Panc1 (cell line): Measurements from ENCODE around the gene BCL2. TPM values are rescaled to one million over a fixed set of nuclear protein-coding genes. Genes with fewer than 3 reads are reported as not detected.

ENCODE experiments used
- ATAC-seq: fragments of 200-7000 bp; cut with Tn5 transposase; 2 replicates; pipeline ENCODE4 v1.9.1; 2020; ENCODE audit warnings: mild to moderate bottlenecking, moderate library complexity
- BruUV-seq: library from RNA; stranded (reverse); fragments of 400-500 nt; replicated peaks from 2 replicates; lab custom pipeline; 2021; lab: Mats Ljungman, UMichigan
- CTCF ChIA-PET: fragments of 300-600 bp; sonication (Branson Sonifier 250); formaldehyde crosslinking; loops from one replicate; lab custom pipeline; 2022; ENCODE audit warnings: antibody characterized with exemption; lab: Charles Lee
- POLR2A ChIA-PET: fragments of 300-600 bp; sonication (Branson Sonifier 250); formaldehyde crosslinking; loops from one replicate; lab custom pipeline; 2022; ENCODE audit warnings: antibody characterized with exemption; lab: Charles Lee
- DNase-seq: peaks from one replicate; pipeline ENCODE4 v3.0.0-alpha.2; 2010; ENCODE audit warnings: low read depth, low spot score
- H3K27ac ChIP-seq: 2 replicates; pipeline ENCODE4 v1.5.1; 2011; ENCODE audit warnings: mild to moderate bottlenecking, low read length, inconsistent platforms
- H3K27me3 ChIP-seq: fragments of 200-500 bp; sonication (Bioruptor generic); 2 replicates; pipeline ENCODE4 v1.6.0; 2014; ENCODE audit warnings: low read length, inconsistent platforms; ENCODE audit not compliant: control insufficient read depth, insufficient read depth
- H3K36me3 ChIP-seq: fragments of 200-500 bp; sonication (Bioruptor generic); 2 replicates; pipeline ENCODE4 v1.5.1; 2014; ENCODE audit warnings: inconsistent platforms, mild to moderate bottlenecking, low read length, moderate library complexity; ENCODE audit not compliant: control insufficient read depth, insufficient read depth
- H3K4me1 ChIP-seq: 2 replicates; pipeline ENCODE4 v1.5.1; 2011; ENCODE audit warnings: inconsistent platforms, mild to moderate bottlenecking, low read length, moderate library complexity; ENCODE audit not compliant: control insufficient read depth, insufficient read depth
- H3K4me3 ChIP-seq, 2 experiments: 2 replicates each; pipeline ENCODE4 v1.5.1; 2011 to 2012; ENCODE audit warnings: low read depth in 2 of 2, low read length in 2 of 2, mild to moderate bottlenecking in 2 of 2, inconsistent platforms in 1 of 2, moderate library complexity in 1 of 2
- H3K9me3 ChIP-seq: fragments of 200-500 bp; sonication (Bioruptor generic); 2 replicates; pipeline ENCODE4 v1.5.1; 2014; ENCODE audit warnings: low read depth, mild to moderate bottlenecking, inconsistent platforms, low read length, moderate library complexity; ENCODE audit not compliant: control insufficient read depth, insufficient read depth
- CTCF ChIP-seq: fragments of 450-650 bp; IDR thresholded peaks from 2 replicates; pipeline ENCODE4 v1.5.1; 2017; ENCODE audit warnings: mild to moderate bottlenecking
- POLR2AphosphoS5 ChIP-seq: IDR thresholded peaks from 2 replicates; pipeline ENCODE4 v1.6.1; 2012; ENCODE audit warnings: mild to moderate bottlenecking, low read depth, low read length, moderate library complexity
- REST ChIP-seq, 2 experiments: IDR thresholded peaks; 2 replicates each; pipeline ENCODE4 v1.6.1; 2011 to 2012; ENCODE audit warnings: low read depth in 2 of 2, control low read depth in 1 of 2, low read length in 1 of 2, mild to moderate bottlenecking in 1 of 2, moderate library complexity in 1 of 2; ENCODE audit not compliant: insufficient read depth in 1 of 2
- SIN3A ChIP-seq: IDR thresholded peaks from 2 replicates; pipeline ENCODE4 v1.6.1; 2012; ENCODE audit warnings: low read depth, mild to moderate bottlenecking, low read length, moderate library complexity, borderline replicate concordance; ENCODE audit not compliant: insufficient read depth
- TCF7L2 ChIP-seq: IDR thresholded peaks from 2 replicates; pipeline ENCODE4 v1.6.1; 2011; ENCODE audit warnings: mild to moderate bottlenecking, low read depth, low read length, inconsistent platforms
- in situ Hi-C: cut with HindIII; loops from 2 replicates; pipeline ENCODE4 v1.10.0; 2016; ENCODE audit warnings: low sequenced_read_pairs, low pct_unique_long_range_greater_than_20kb
- intact Hi-C: fragments of 100-400 bp; cut with micrococcal nuclease; formaldehyde crosslinking; loops from one replicate; pipeline ENCODE4 v1.10.0; 2022; ENCODE audit not compliant: unreplicated experiment
- total RNA-seq: library from RNA; stranded (reverse); gene quantifications from one replicate; pipeline ENCODE4 v1.2.1, GENCODE V29; 2021; ENCODE audit not compliant: unreplicated experiment

The BCL2 gene
- total RNA-seq, 1 experiment from 2014 or later: 0.72 TPM

GRCh38 chr18:63091671-63092364, 227.8 kb downstream of the BCL2 start:
- ChIA-PET POLR2A (no interaction called here), CTCF (no interaction called here)
- H3K27ac ChIP-seq: no peak overlapping the region
- intact Hi-C loops (no loop called here), in situ Hi-C loops (no loop called here)
- H3K27me3 ChIP-seq: no peaks in the 10 kb centered on the region; the same call in 1 of the 2 replicates
- H3K4me3 ChIP-seq: no peak overlapping the region
- no peak for ATAC-seq
- no peaks in the 10 kb centered on the region for H3K9me3 ChIP-seq
- no TSS peak for BruUV-seq
- DNase-seq: no peak
- H3K36me3 ChIP-seq: no peaks in the 10 kb centered on the region
- no peaks in the 10 kb centered on the region for H3K4me1 ChIP-seq
- TF ChIP-seq TCF7L2 (no peak), CTCF (no peak), POLR2AphosphoS5 (no peak), REST (IDR thresholded peaks at IDR 0.05; ENCODE audit: insufficient read depth in 1 of 2, low read depth in 2 of 2, low read length in 1 of 2) (no peak), SIN3A (no peak)

- Histone ChIP-seq H3K4me3 (no peak overlapping the region), H3K27me3 (no peaks in the 10 kb centered on the region), H3K9me3 (no peaks in the 10 kb centered on the region), H3K27ac (no peak overlapping the region), H3K4me1 (no peaks in the 10 kb centered on the region), H3K36me3 (no peaks in the 10 kb centered on the region)
- intact Hi-C loops (no loop called here), in situ Hi-C loops (no loop called here)
- TF ChIP-seq CTCF: no peak
- TF ChIP-seq TCF7L2: no peak
- CTCF ChIA-PET: no interaction called here
- no peak for DNase-seq
- BruUV-seq: no TSS peak
- no peak for ATAC-seq
- POLR2A ChIA-PET: no interaction called here
These were observed 229.2 kb downstream of the BCL2 start for GRCh38 chr18:63090334-63090733.
